ENCODE measurements around the gene ZBTB38.

- TF ChIP-seq CTCF (IDR thresholded peaks at IDR 0.05) = no peak
- TF ChIP-seq POLR2A (IDR thresholded peaks at IDR 0.05) = no peak
Measured at GRCh38 chr3:141378556-141378955, 10.3 kb downstream of the ZBTB38 start.

Measured in tibial nerve (tissue), 3 donors.